A549 (cell line): Measurements from ENCODE around the gene ZNF844. TPM values are rescaled to one million over a fixed set of nuclear protein-coding genes. Genes with fewer than 3 reads are reported as not detected.

Experiments used
- ATAC-seq, 2 experiments: fragments of 200-7000 bp in 1 of 2; fragments of >200 bp in 1 of 2; cut with Nextera tagmentation in 1 of 2; cut with Tn5 transposase in 1 of 2; 3 replicates each; pipeline versions ENCODE4 v1.8.0 to v1.9.1; 2018 to 2020; ENCODE audit warnings: mild to moderate bottlenecking in 1 of 2, moderate library complexity in 1 of 2
- CTCF ChIA-PET: fragments of 300-600 bp; sonication (Branson Sonifier 250); formaldehyde crosslinking; extraction: SDS; loops from one replicate; lab custom pipeline; 2021; ENCODE audit warnings: antibody characterized with exemption, inconsistent platforms; lab: Yijun Ruan, JAX
- POLR2A ChIA-PET: fragments of 350-600 bp; formaldehyde crosslinking; extraction: SDS; loops from one replicate; lab custom pipeline; 2021; ENCODE audit warnings: antibody characterized with exemption, inconsistent platforms; lab: Yijun Ruan, JAX
- DNase-seq, 2 experiments: peaks; one replicate each; pipeline versions ENCODE4 v3.0.0 to v3.0.0-alpha.2; 2011 to 2016; ENCODE audit warnings: low read depth in 1 of 2, low spot score in 1 of 2
- FAIRE-seq: peaks from 2 replicates; lab custom pipeline; 2011; peaks lifted over from hg19 to GRCh38; lab: Jason Lieb, UNC
- H3K27ac ChIP-seq, 2 experiments: fragments of >200 bp; sonication (Bioruptor Twin); formaldehyde crosslinking; 3 replicates each; pipeline ENCODE4 v1.5.1; 2016 to 2017
- H3K4me1 ChIP-seq: fragments of >200 bp; sonication (Bioruptor Twin); formaldehyde crosslinking; 3 replicates; pipeline ENCODE4 v1.6.1; 2016
- H3K4me2 ChIP-seq: fragments of >200 bp; sonication (Bioruptor Twin); formaldehyde crosslinking; 3 replicates; pipeline ENCODE4 v1.6.1; 2016
- H3K4me3 ChIP-seq: fragments of >200 bp; sonication (Bioruptor Twin); formaldehyde crosslinking; 3 replicates; pipeline ENCODE4 v1.5.1; 2016
- H3K9me3 ChIP-seq: fragments of >200 bp; sonication (Bioruptor Twin); formaldehyde crosslinking; 3 replicates; pipeline ENCODE4 v1.6.1; 2016
- CHD2 ChIP-seq: fragments of 150-350 bp; IDR thresholded peaks from 2 replicates; pipeline ENCODE4 v1.6.1; 2014; ENCODE audit warnings: low read length; ENCODE audit not compliant: partially characterized antibody
- CHD4 ChIP-seq: fragments of 200-600 bp; sonication (generic); IDR thresholded peaks from 2 replicates; pipeline ENCODE4 v1.6.1; 2016; ENCODE audit warnings: antibody characterized with exemption, mild to moderate bottlenecking, borderline replicate concordance
- CTCF ChIP-seq: fragments of >200 bp; sonication (Bioruptor Twin); formaldehyde crosslinking; IDR thresholded peaks from 3 replicates; pipeline ENCODE4 v1.5.1; 2016
- EHMT2 ChIP-seq: fragments of 200-600 bp; sonication (generic); IDR thresholded peaks from 2 replicates; pipeline ENCODE4 v1.6.1; 2016; ENCODE audit warnings: antibody characterized with exemption, low read depth, mild to moderate bottlenecking, moderate library complexity
- ELK1 ChIP-seq: fragments of 150-350 bp; IDR thresholded peaks from 2 replicates; pipeline ENCODE4 v1.6.1; 2014; ENCODE audit warnings: low read depth, mild to moderate bottlenecking, low read length
- EP300 ChIP-seq, 2 experiments: fragments of >200 bp; sonication (Bioruptor Twin); formaldehyde crosslinking; IDR thresholded peaks; 2 replicates in 1 of 2; 3 replicates in 1 of 2; pipeline ENCODE4 v1.6.1; 2016 to 2017
- ESRRA ChIP-seq: fragments of 150-350 bp; IDR thresholded peaks from 2 replicates; pipeline ENCODE4 v1.6.1; 2014; ENCODE audit warnings: mild to moderate bottlenecking, low read length, borderline replicate concordance
- FOSB ChIP-seq: fragments of 250-450 bp; sonication (Bioruptor Pico); IDR thresholded peaks from 2 replicates; pipeline ENCODE4 v1.5.0; 2020; ENCODE audit warnings: mild to moderate bottlenecking, moderate library complexity
- HDAC2 ChIP-seq: fragments of 200-600 bp; sonication (generic); IDR thresholded peaks from 2 replicates; pipeline ENCODE4 v1.6.1; 2016
- HMGXB4 ChIP-seq: fragments of 250-450 bp; sonication (Bioruptor Pico); IDR thresholded peaks from 2 replicates; pipeline ENCODE4 v1.5.0; 2021; ENCODE audit warnings: mild to moderate bottlenecking, moderate library complexity, borderline replicate concordance
- HOXB13 ChIP-seq: fragments of 250-450 bp; sonication (Bioruptor Pico); IDR thresholded peaks from 2 replicates; pipeline ENCODE4 v1.5.0; 2020; ENCODE audit warnings: low read depth, mild to moderate bottlenecking, moderate library complexity
- MAFK ChIP-seq: fragments of 450-650 bp; IDR thresholded peaks from 2 replicates; pipeline ENCODE4 v1.6.1; 2014; ENCODE audit not compliant: partially characterized antibody
- MYC ChIP-seq: IDR thresholded peaks from 2 replicates; pipeline ENCODE4 v1.6.1; 2012; ENCODE audit warnings: mild to moderate bottlenecking, inconsistent platforms, low read length, improper control_type of control experiment, borderline replicate concordance
- NFE2L2 ChIP-seq: fragments of 150-350 bp; conservative IDR thresholded peaks from 2 replicates; pipeline ENCODE4 v1.6.1; 2014; ENCODE audit warnings: low read length
- RAD21 ChIP-seq, 2 experiments: fragments of >200 bp in 1 of 2; sonication (Bioruptor Twin) in 1 of 2; formaldehyde crosslinking in 1 of 2; IDR thresholded peaks in 1 of 2; conservative IDR thresholded peaks in 1 of 2; 2 replicates in 1 of 2; 3 replicates in 1 of 2; pipeline ENCODE4 v1.6.1; 2012 to 2018; ENCODE audit warnings: inconsistent platforms in 1 of 2
- RARB ChIP-seq: fragments of 250-450 bp; sonication (Bioruptor Pico); IDR thresholded peaks from 2 replicates; pipeline ENCODE4 v1.8.0; 2021; ENCODE audit warnings: mild to moderate bottlenecking, moderate library complexity
- RFX5 ChIP-seq: fragments of 450-650 bp; IDR thresholded peaks from 2 replicates; pipeline ENCODE4 v1.7.1; 2014; ENCODE audit warnings: antibody characterized with exemption, mild to moderate bottlenecking, moderate library complexity
- ZNF302 ChIP-seq: fragments of 250-450 bp; sonication (Bioruptor Pico); IDR thresholded peaks from 2 replicates; pipeline ENCODE4 v1.9.0; 2021; ENCODE audit warnings: inconsistent platforms, mild to moderate bottlenecking, moderate library complexity
- WGBS: methylation state at CpG from one replicate; pipeline ENCODE4 v1.1.6; 2017; ENCODE audit errors: missing lambda C conversion rate; 5-methylcytosine and 5-hydroxymethylcytosine counted together
- polyA plus RNA-seq, 4 experiments: library from polyadenylated mRNA; depleted of rRNA in 3 of 4; stranded (reverse); fragments of >200 nt; fragmentation: RNase III in 1 of 4; extraction: RNeasy Plus Mini Kit Qiagen cat#74134 plus additional on column Dnase treatment in 1 of 4; gene quantifications; 2 replicates in 3 of 4; 3 replicates in 1 of 4; pipeline ENCODE4 v1.2.3, GENCODE V29; 2011 to 2017

ZNF844 gene
- polyA plus RNA-seq, 2 of the 4 experiments (the other 2 are of a cell fraction), result not detected

GRCh38 chr19:12043752-12044422, 20.6 kb upstream of the ZNF844 start:
- H3K27ac ChIP-seq, result no peak overlapping the region
- ATAC-seq, result no peak
- H3K4me1 ChIP-seq, result no peaks in the 10 kb centered on the region
- WGBS, result 9% methylated on average over 5 of the region's 5 CpGs
- H3K4me2 ChIP-seq, result no peak overlapping the region
- H3K4me3 ChIP-seq, result no peak overlapping the region
- ChIA-PET POLR2A (no interaction called here), CTCF (no interaction called here)
- TF ChIP-seq RFX5 (no peak), CHD2 (no peak)
- H3K9me3 ChIP-seq, result peaks cover 11% of the 10 kb centered on the region; the same call in 2 of the 3 replicates
- no peak for FAIRE-seq
- DNase-seq, result no peak

GRCh38 chr19:12047868-12048267, 16.7 kb upstream of the ZNF844 start:
- no peak overlapping the region for H3K27ac ChIP-seq
- FAIRE-seq (no peak), ATAC-seq (no peak), DNase-seq (no peak)
- 94% methylated on average over 2 of the region's 2 CpGs for WGBS
- ChIA-PET CTCF (interaction anchor here (0.7 kb wide), 1 partner anchor 495 kb away, joined by 4 read pairs; no protein-coding TSS in a partner anchor), POLR2A (no interaction called here)
- H3K4me1 ChIP-seq, result no peaks in the 10 kb centered on the region
- H3K4me2 ChIP-seq, result no peak overlapping the region
- H3K9me3 ChIP-seq, result peaks cover 9% of the 10 kb centered on the region; the same call in 2 of the 3 replicates
- no peak for TF ChIP-seq MAFK
- TF ChIP-seq CTCF, result no peak
- no peak for TF ChIP-seq HDAC2
- TF ChIP-seq FOSB, result no peak
- TF ChIP-seq EHMT2, result no peak
- TF ChIP-seq RARB, result no peak
- no peak overlapping the region for H3K4me3 ChIP-seq

GRCh38 chr19:12052091-12052496, 12.4 kb upstream of the ZNF844 start:
- POLR2A ChIA-PET, result no interaction called here
- ATAC-seq, result no peak
- CTCF ChIA-PET, result no interaction called here
- DNase-seq, result no peak
- no peak for FAIRE-seq
- no peak overlapping the region for H3K4me2 ChIP-seq
- no peaks in the 10 kb centered on the region for H3K4me1 ChIP-seq
- no peak overlapping the region for H3K4me3 ChIP-seq
- WGBS, result 28% methylated on average over 13 of the region's 14 CpGs
- H3K27ac ChIP-seq, result no peak overlapping the region
- no peaks in the 10 kb centered on the region; the same call in 2 of the 3 replicates for H3K9me3 ChIP-seq
- TF ChIP-seq ELK1 (no peak), NFE2L2 (no peak), EP300 (IDR thresholded peaks at IDR 0.05) (no peak), ZNF302 (CRISPR knock-in tag) (no peak), FOSB (no peak), HMGXB4 (CRISPR knock-in tag) (no peak), ESRRA (no peak), MYC (no peak), HOXB13 (CRISPR knock-in tag) (no peak), RAD21 (conservative IDR thresholded peaks at IDR 0.05 in 1 of 2, IDR thresholded peaks at IDR 0.05 in 1 of 2) (no peak), CHD4 (no peak), CTCF (no peak)
